ENCODE measurements around the gene RNF145. TPM values are rescaled to one million over a fixed set of nuclear protein-coding genes. Genes with fewer than 3 reads are reported as not detected.
A peak's percentile ranks its signal among the peaks of the same experiment; 100 is the strongest.

Gene RNF145
- total RNA-seq, 2 donors from 2014 or later: 13.5 to 19.5 TPM

- Histone ChIP-seq H3K36me3 (replicated peaks in 1 of 2; ENCODE audit: insufficient read depth in 1 of 2, low read depth in 2 of 2) (no peaks in the 10 kb centered on the region), H3K4me3 (no peak overlapping the region), H3K27me3 (no peaks in the 10 kb centered on the region), H3K4me1 (peaks cover 9% of the 10 kb centered on the region), H3K9me3 (no peaks in the 10 kb centered on the region), H3K27ac (no peak overlapping the region)
- no peak for ATAC-seq
- TF ChIP-seq POLR2A (IDR thresholded peaks at IDR 0.05): no peak
- TF ChIP-seq, protein P1, sequence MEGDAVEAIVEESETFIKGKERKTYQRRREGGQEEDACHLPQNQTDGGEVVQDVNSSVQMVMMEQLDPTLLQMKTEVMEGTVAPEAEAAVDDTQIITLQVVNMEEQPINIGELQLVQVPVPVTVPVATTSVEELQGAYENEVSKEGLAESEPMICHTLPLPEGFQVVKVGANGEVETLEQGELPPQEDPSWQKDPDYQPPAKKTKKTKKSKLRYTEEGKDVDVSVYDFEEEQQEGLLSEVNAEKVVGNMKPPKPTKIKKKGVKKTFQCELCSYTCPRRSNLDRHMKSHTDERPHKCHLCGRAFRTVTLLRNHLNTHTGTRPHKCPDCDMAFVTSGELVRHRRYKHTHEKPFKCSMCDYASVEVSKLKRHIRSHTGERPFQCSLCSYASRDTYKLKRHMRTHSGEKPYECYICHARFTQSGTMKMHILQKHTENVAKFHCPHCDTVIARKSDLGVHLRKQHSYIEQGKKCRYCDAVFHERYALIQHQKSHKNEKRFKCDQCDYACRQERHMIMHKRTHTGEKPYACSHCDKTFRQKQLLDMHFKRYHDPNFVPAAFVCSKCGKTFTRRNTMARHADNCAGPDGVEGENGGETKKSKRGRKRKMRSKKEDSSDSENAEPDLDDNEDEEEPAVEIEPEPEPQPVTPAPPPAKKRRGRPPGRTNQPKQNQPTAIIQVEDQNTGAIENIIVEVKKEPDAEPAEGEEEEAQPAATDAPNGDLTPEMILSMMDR (IDR thresholded peaks at IDR 0.05): no peak
- DNase-seq: no peak
- intact Hi-C loops (cut with DNase I): no loop called here
Measured at GRCh38 chr5:159181152-159181551, 28.2 kb downstream of the RNF145 start.

GRCh38 chr5:159179529-159180305, 29.6 kb downstream of the RNF145 start:
- no peak overlapping the region for H3K4me3 ChIP-seq
- no peaks in the 10 kb centered on the region for H3K9me3 ChIP-seq
- DNase-seq (no peak), ATAC-seq (no peak)
- H3K4me1 ChIP-seq: peaks cover 8% of the 10 kb centered on the region
- TF ChIP-seq POLR2A (IDR thresholded peaks at IDR 0.05): no peak
- TF ChIP-seq, protein P1 (IDR thresholded peaks at IDR 0.05): no peak
- 55 to 64% methylated on average over 3 of the region's 3 CpGs for WGBS, 2 donors
- intact Hi-C loops (cut with DNase I): no loop called here
- H3K36me3 ChIP-seq (replicated peaks in 1 of 2; ENCODE audit: insufficient read depth in 1 of 2, low read depth in 2 of 2): no peaks in the 10 kb centered on the region
- peak overlapping the region in 2 of 4 donors; percentile 12 to 70 for H3K27ac ChIP-seq
- no peaks in the 10 kb centered on the region for H3K27me3 ChIP-seq

GRCh38 chr5:159178978-159179377, 30.4 kb downstream of the RNF145 start:
- Histone ChIP-seq H3K4me1 (peaks cover 8% of the 10 kb centered on the region), H3K9me3 (no peaks in the 10 kb centered on the region)

GRCh38 chr5:159175547-159175946, 33.8 kb downstream of the RNF145 start:
- TF ChIP-seq, protein P1 (IDR thresholded peaks at IDR 0.05): no peak
- TF ChIP-seq POLR2A (IDR thresholded peaks at IDR 0.05): no peak
- DNase-seq: no peak
- H3K27me3 ChIP-seq: no peaks in the 10 kb centered on the region
- no peak for ATAC-seq
- no peak overlapping the region for H3K4me3 ChIP-seq
- WGBS, 2 donors: 23 to 34% methylated on average over 1 of the region's 1 CpG
- H3K27ac ChIP-seq: no peak overlapping the region
- no peaks in the 10 kb centered on the region for H3K36me3 ChIP-seq (replicated peaks in 1 of 2; ENCODE audit: insufficient read depth in 1 of 2, low read depth in 2 of 2)
- no peaks in the 10 kb centered on the region for H3K9me3 ChIP-seq
- intact Hi-C loops (cut with DNase I): no loop called here
- H3K4me1 ChIP-seq: peaks cover 8% of the 10 kb centered on the region

More at GRCh38 chr5:159178978-159179377, 30.4 kb downstream of the RNF145 start:
- no peak overlapping the region for H3K4me3 ChIP-seq
- WGBS, 2 donors: 36% methylated on average over 2 of the region's 2 CpGs
- no peaks in the 10 kb centered on the region for H3K27me3 ChIP-seq
- H3K27ac ChIP-seq: peak overlapping the region in 1 of 4 donors; percentile 70
- ATAC-seq: peak; percentile 67
- no peak for TF ChIP-seq POLR2A (IDR thresholded peaks at IDR 0.05)
- TF ChIP-seq, protein P1 (IDR thresholded peaks at IDR 0.05): no peak
- no peaks in the 10 kb centered on the region for H3K36me3 ChIP-seq (replicated peaks in 1 of 2; ENCODE audit: insufficient read depth in 1 of 2, low read depth in 2 of 2)
- intact Hi-C loops (cut with DNase I): no loop called here
- DNase-seq: peak in 3 of 4 donors; percentile 7 to 63 (median 42)

All from body of pancreas (tissue), 4 donors.